Activated CD8-positive, alpha-beta memory T cell treated with anti-CD3 and anti-CD28 coated beads, Interleukin-2, amount 50 U/mL, for 24 hours (primary cell): ENCODE results near the gene LSM5.
"Not testable (repeated sequence)": the region's sequence is repeated elsewhere in the genome, so short reads cannot be mapped to it uniquely, and the experiment has no call there.

Experiments used
- DNase-seq: peaks from one replicate; pipeline ENCODE4 v3.0.0-alpha.2; 2020; ENCODE audit errors: extremely low read depth

Gene LSM5

DNA sequence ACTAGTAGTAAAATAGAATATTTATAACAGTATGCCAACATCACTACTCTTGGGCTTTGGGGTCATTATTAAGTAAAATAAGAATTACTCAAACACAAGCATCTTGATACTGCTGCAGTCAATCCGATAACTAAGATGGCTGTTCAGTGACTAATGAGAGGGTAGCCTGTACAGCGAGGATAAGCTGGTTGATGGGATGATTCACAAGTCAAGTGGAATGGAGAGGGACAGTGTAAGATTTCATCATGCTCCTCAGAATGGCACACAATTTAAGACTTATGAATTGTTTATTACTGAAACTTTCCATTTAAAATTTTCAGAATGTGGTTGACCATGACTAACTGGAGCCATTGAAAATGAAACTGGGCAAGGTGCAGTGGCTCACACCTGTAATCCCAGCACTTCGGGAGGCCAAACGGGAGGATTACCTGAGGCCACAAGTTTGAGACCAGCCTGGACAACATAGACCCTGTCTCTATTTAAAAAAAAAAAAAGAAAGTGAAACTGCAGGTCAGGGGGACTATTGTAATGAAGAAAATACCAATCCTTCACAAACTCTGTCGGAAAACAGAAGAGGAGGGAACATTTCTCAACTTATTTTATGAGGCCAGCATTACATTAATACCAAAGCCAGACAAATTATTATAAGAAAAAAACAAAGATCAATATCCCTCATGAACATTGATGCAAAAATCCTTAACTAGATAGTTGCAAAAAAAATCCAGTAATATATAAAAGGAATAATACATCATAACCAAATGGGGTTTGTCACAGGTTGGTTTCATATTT lies 16.3 kb upstream of the LSM5 start:
- DNase-seq: no peak

DNA sequence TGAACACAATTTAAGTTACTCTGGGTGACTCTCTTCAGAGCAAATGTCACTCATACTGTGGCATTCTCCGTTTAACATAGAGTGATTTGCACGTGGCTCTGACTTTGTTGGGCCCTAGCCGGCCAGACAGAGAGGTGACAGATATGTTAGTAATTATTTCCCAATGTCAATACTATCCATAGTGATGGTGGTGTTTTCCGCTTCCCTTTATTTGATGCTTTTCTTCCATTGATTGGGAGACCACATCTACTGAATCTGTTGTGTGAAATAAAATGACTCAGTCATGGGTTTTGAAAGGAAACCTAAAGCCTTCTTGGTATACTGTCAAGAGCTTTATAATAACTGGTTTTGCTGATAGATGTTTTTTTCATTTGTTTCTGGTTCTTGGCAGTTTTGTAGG lies 12.5 kb upstream of the LSM5 start:
- DNase-seq: no peak

GRCh38 chr7:32501522-32501921 lies 11.3 kb upstream of the LSM5 start:
- DNase-seq: no peak

DNA sequence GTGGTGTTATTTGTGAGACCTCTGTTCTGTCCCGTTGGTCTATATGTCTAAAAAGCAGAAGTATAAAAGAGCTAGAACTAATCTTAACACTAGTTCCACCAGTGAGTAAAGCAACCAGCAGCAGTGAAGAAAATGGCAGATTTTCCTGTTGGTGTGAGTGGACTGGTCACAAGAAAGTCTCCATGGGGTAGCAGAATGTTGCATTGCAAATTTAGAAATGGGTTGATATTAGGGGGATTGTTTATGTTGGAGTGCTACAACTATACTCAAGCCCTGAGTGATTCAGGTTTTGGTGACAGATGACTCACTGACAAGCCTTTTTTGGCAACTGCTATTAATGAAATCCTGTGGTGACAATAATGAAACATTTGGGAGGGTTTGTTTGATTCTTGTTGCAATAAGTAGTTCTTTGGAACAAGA lies 10.8 kb upstream of the LSM5 start:
- no peak for DNase-seq

GRCh38 chr7:32500216-32500615 lies 10.0 kb upstream of the LSM5 start:
- DNase-seq: not testable (repeated sequence)

GRCh38 chr7:32499755-32500154 lies 9.6 kb upstream of the LSM5 start:
- DNase-seq: not testable (repeated sequence)

DNA sequence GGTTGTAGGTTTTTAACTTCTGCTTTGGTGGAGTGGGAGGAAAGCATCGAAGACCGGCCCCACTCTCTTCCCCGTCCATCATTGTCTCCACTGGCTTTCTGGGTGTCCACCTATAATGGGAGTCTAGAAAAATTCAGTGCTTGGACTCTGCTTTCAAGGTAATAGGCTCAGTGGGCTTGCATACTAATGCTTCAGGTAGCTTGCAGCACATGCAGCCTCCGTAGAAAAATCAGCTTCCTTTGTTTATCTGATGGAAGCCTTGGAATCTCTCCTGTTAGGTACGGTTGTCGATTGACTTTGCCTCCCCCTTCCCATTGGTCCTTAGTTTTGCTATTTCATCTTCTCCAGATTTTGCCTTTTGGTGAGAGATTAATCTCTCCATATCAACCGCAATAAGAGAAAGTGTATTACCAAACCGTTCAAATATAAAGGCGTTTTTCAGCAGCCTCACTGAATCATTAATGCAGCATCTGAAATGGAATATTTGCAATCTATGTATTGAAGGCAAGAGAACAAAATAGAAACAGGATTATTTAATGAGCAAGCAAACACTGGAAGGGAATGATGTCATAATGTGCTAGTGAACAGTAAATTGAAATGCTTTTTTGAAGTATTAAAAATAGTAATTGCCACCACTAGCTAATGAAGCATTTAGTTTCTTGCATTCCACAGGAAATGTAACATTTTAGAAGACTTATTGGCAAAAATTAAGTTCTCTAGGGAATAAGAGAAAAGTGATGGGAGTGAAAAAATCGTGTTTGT lies 6.1 kb upstream of the LSM5 start:
- no peak for DNase-seq

GRCh38 chr7:32495298-32496051 lies 5.3 kb upstream of the LSM5 start, which contains the start of gene AVL9:
Gene AVL9 (plus strand): TSS chr7:32495489. CDS start chr7:32495710, 221 bp downstream.
- peak; percentile 98 for DNase-seq

DNA sequence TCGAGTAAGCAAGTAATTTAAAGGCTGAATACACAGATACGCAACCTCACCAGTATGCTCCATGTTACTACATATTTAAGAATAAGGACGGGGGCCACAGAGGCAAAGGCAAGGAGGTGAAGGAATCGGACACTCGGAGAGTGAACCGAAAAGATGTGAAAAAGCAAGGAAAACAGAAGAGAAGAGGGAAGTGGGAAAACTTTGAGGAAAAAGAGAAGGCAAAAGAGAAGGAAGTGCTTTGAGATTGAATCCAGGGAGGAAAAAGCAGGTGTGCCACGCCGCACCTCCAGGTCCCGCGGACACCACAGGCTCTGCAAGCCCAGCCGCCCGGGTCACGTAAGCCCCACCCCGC lies 4.7 kb upstream of the LSM5 start:
- no peak for DNase-seq

- no peak for DNase-seq
Measured at GRCh38 chr7:32489788-32490126, 423 bp downstream of the LSM5 start.

GRCh38 chr7:32481921-32482320 lies 8.3 kb downstream of the LSM5 start:
- DNase-seq: no peak

- no peak for DNase-seq
Measured at GRCh38 chr7:32481176-32481575, 9.0 kb downstream of the LSM5 start.

GRCh38 chr7:32479574-32480200 lies 10.5 kb downstream of the LSM5 start:
- no peak for DNase-seq

GRCh38 chr7:32477649-32477980 lies 12.6 kb downstream of the LSM5 start:
- DNase-seq: no peak

- no peak for DNase-seq
Measured at GRCh38 chr7:32476816-32477648, 13.1 kb downstream of the LSM5 start.

GRCh38 chr7:32474008-32474407 lies 16.2 kb downstream of the LSM5 start:
- no peak for DNase-seq

DNA sequence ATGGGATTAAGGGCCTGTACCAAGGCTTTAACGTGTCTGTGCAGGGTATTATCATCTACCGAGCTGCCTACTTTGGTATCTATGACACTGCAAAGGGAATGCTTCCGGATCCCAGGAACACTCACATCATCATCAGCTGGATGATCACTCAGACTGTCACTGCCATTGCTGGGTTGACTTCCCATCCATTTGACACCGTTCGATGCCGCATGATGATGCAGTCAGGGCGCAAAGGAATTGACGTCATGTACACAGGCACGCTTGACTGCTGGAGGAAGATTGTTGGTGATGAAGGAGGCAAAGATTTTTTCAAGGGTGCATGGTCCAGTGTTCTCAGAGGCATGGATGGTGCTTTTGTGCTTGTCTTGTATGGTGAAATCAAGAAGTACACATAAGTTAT lies 18.2 kb downstream of the LSM5 start:
- no peak for DNase-seq

DNA sequence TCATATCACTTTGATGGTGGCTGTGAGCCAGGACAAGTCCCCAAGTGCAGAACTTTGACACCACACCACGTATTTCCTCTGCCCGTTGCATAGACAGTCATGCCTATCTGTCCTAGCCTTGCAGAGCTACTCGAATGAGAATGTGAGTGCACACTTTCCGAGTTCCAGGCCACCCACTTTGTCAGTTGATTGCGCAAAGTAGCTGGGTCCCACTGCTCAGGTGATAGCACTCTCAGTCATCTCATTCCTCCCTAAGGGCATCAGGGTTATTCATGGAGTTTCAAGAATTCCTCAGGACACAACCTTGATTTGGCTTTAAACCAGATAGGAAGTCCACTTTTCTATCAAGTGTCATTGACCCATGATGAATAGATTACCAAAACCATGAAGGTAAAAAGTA lies 19.3 kb downstream of the LSM5 start:
- no peak for DNase-seq

DNA sequence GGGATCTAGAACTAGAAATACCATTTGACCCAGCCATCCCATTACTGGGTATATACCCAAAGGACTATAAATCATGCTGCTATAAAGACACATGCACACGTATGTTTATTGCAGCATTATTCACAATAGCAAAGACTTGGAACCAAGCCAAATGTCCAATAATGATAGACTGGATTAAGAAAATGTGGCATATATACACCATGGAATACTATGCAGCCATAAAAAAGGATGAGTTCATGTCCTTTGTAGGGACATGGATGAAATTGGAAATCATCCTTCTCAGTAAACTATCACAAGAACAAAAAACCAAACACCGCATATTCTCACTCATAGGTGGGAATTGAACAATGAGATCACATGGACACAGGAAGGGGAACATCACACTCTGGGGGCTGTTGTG lies 20.2 kb downstream of the LSM5 start:
- not testable (repeated sequence) for DNase-seq

DNA sequence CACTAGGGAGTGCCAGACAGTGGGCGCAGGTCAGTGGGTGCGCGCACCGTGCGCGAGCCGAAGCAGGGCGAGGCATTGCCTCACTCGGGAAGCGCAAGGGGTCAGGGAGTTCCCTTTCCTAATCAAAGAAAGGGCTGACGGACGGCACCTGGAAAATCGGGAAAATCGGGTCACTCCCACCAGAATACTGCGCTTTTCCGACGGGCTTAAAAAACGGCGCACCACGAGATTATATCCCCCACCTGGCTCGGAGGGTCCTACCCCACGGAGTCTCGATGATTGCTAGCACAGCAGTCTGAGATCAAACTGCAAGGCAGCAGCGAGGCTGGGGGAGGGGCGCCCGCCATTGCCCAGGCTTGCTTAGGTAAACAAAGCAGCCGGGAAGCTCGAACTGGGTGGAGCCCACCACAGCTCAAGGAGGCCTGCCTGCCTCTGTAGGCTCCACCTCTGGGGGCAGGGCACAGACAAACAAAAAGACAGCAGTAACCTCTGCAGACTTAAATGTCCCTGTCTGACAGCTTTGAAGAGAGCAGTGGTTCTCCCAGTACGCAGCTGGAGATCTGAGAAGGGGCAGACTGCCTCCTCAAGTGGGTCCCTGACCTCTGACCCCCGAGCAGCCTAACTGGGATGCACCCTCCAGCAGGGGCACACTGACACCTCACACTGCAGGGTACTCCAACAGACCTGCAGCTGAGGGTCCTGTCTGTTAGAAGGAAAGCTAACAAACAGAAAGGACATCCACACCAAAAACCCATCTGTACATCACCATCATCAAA lies 25.4 kb downstream of the LSM5 start:
- not testable (repeated sequence) for DNase-seq

- no peak for DNase-seq
Measured at GRCh38 chr7:32462977-32463376, 27.2 kb downstream of the LSM5 start.
